Adipocyte (in vitro differentiated cells): ENCODE data around the gene LHPP.

Source experiments
- DNase-seq: peaks from one replicate; pipeline ENCODE4 v3.0.0-alpha.2; 2015; ENCODE audit warnings: low read depth
- H3K27me3 ChIP-seq: replicated peaks from 2 replicates; pipeline ENCODE4 v1.7.0; 2013; ENCODE audit warnings: mild to moderate bottlenecking, low read length, moderate library complexity; ENCODE audit not compliant: control insufficient read depth, insufficient read depth
- H3K36me3 ChIP-seq: 2 replicates; pipeline ENCODE4 v1.7.0; 2013; ENCODE audit warnings: low read length, mild to moderate bottlenecking, moderate library complexity; ENCODE audit not compliant: control insufficient read depth, insufficient read depth, severe bottlenecking
- H3K4me1 ChIP-seq: 2 replicates; pipeline ENCODE4 v1.7.0; 2013; ENCODE audit warnings: mild to moderate bottlenecking, low read length, moderate library complexity; ENCODE audit not compliant: control insufficient read depth, insufficient read depth
- H3K4me3 ChIP-seq: 2 replicates; pipeline ENCODE4 v1.7.0; 2013; ENCODE audit warnings: mild to moderate bottlenecking, low read length, moderate library complexity
- H3K9ac ChIP-seq: 2 replicates; pipeline ENCODE4 v1.7.0; 2013; ENCODE audit warnings: mild to moderate bottlenecking, low read length, moderate library complexity
- H3K9me3 ChIP-seq: 2 replicates; pipeline ENCODE4 v1.7.0; 2013; ENCODE audit warnings: mild to moderate bottlenecking, low read length, moderate library complexity; ENCODE audit not compliant: control insufficient read depth

Gene LHPP

GRCh38 chr10:124524991-124525653 is 63.5 kb downstream of the LHPP start:
- Histone ChIP-seq H3K27me3 (no peaks in the 10 kb centered on the region), H3K36me3 (no peaks in the 10 kb centered on the region), H3K9me3 (no peaks in the 10 kb centered on the region), H3K4me3 (peak overlapping the region; percentile 26), H3K4me1 (peaks cover 13% of the 10 kb centered on the region), H3K9ac (no peak overlapping the region)
- no peak for DNase-seq

GRCh38 chr10:124525751-124526600 is 64.4 kb downstream of the LHPP start:
- H3K4me3 ChIP-seq = no peak overlapping the region
- H3K9ac ChIP-seq = no peak overlapping the region
- no peaks in the 10 kb centered on the region for H3K9me3 ChIP-seq
- no peak for DNase-seq
- H3K27me3 ChIP-seq = no peaks in the 10 kb centered on the region
- H3K4me1 ChIP-seq = peaks cover 13% of the 10 kb centered on the region
- H3K36me3 ChIP-seq = no peaks in the 10 kb centered on the region

- Histone ChIP-seq H3K36me3 (no peaks in the 10 kb centered on the region), H3K9me3 (no peaks in the 10 kb centered on the region)
- no peak for DNase-seq
Measured at GRCh38 chr10:124526621-124527267, 65.1 kb downstream of the LHPP start.

GRCh38 chr10:124527874-124528395 is 66.3 kb downstream of the LHPP start:
- H3K36me3 ChIP-seq = no peaks in the 10 kb centered on the region
- DNase-seq = no peak
- peaks cover 13% of the 10 kb centered on the region for H3K4me1 ChIP-seq
- H3K9me3 ChIP-seq = no peaks in the 10 kb centered on the region
- no peaks in the 10 kb centered on the region for H3K27me3 ChIP-seq
- H3K9ac ChIP-seq = no peak overlapping the region
- H3K4me3 ChIP-seq = no peak overlapping the region

More at GRCh38 chr10:124526621-124527267, 65.1 kb downstream of the LHPP start:
- Histone ChIP-seq H3K9ac (no peak overlapping the region), H3K4me1 (peaks cover 13% of the 10 kb centered on the region), H3K4me3 (no peak overlapping the region), H3K27me3 (no peaks in the 10 kb centered on the region)

- peaks cover 7% of the 10 kb centered on the region for H3K4me1 ChIP-seq
- H3K9me3 ChIP-seq = no peaks in the 10 kb centered on the region
- H3K36me3 ChIP-seq = no peaks in the 10 kb centered on the region
- no peak overlapping the region for H3K4me3 ChIP-seq
- no peaks in the 10 kb centered on the region for H3K27me3 ChIP-seq
- no peak for DNase-seq
- no peak overlapping the region for H3K9ac ChIP-seq
Measured at GRCh38 chr10:124529661-124530214, 68.1 kb downstream of the LHPP start.

GRCh38 chr10:124530215-124530665 is 68.6 kb downstream of the LHPP start:
- Histone ChIP-seq H3K4me3 (no peak overlapping the region), H3K9me3 (no peaks in the 10 kb centered on the region), H3K27me3 (no peaks in the 10 kb centered on the region), H3K36me3 (no peaks in the 10 kb centered on the region), H3K9ac (peak overlapping the region; percentile 35), H3K4me1 (peaks cover 2% of the 10 kb centered on the region)
- DNase-seq = peak; percentile 94

- H3K27me3 ChIP-seq = no peaks in the 10 kb centered on the region
- H3K9ac ChIP-seq = peak overlapping the region; percentile 35
- no peaks in the 10 kb centered on the region for H3K9me3 ChIP-seq
- no peaks in the 10 kb centered on the region for H3K36me3 ChIP-seq
- no peak overlapping the region for H3K4me3 ChIP-seq
- H3K4me1 ChIP-seq = no peaks in the 10 kb centered on the region
- DNase-seq = no peak
Measured at GRCh38 chr10:124530816-124531215, 69.2 kb downstream of the LHPP start.

- no peak overlapping the region for H3K9ac ChIP-seq
- H3K27me3 ChIP-seq = no peaks in the 10 kb centered on the region
- DNase-seq = peak; percentile 20
- no peaks in the 10 kb centered on the region for H3K9me3 ChIP-seq
- no peak overlapping the region for H3K4me3 ChIP-seq
- no peaks in the 10 kb centered on the region for H3K36me3 ChIP-seq
- no peaks in the 10 kb centered on the region for H3K4me1 ChIP-seq
Measured at GRCh38 chr10:124532106-124532641, 70.6 kb downstream of the LHPP start.

GRCh38 chr10:124532788-124533187 is 71.2 kb downstream of the LHPP start:
- no peaks in the 10 kb centered on the region for H3K4me1 ChIP-seq
- H3K36me3 ChIP-seq = no peaks in the 10 kb centered on the region
- no peak overlapping the region for H3K4me3 ChIP-seq
- H3K27me3 ChIP-seq = no peaks in the 10 kb centered on the region
- H3K9ac ChIP-seq = no peak overlapping the region
- no peak for DNase-seq
- no peaks in the 10 kb centered on the region for H3K9me3 ChIP-seq

- no peak overlapping the region for H3K9ac ChIP-seq
- no peaks in the 10 kb centered on the region for H3K27me3 ChIP-seq
- no peaks in the 10 kb centered on the region for H3K4me1 ChIP-seq
- no peaks in the 10 kb centered on the region for H3K9me3 ChIP-seq
- no peaks in the 10 kb centered on the region for H3K36me3 ChIP-seq
- H3K4me3 ChIP-seq = no peak overlapping the region
- no peak for DNase-seq
Measured at GRCh38 chr10:124533266-124533665, 71.6 kb downstream of the LHPP start.
